ENCODE measurements around the gene CLVS2. TPM values are rescaled to one million over a fixed set of nuclear protein-coding genes. Genes with fewer than 3 reads are reported as not detected.

Gene CLVS2
- polyA plus RNA-seq, 1 donor (not counting 4 experiments of a cell fraction or from before 2014, with no cell fraction given): not detected

GRCh38 chr6:123024976-123025375 is 28.9 kb downstream of the CLVS2 start:
- no peaks in the 10 kb centered on the region for H3K4me1 ChIP-seq (ENCODE audit: control insufficient read depth, extremely low read depth, insufficient read depth, low read length)
- DNase-seq (ENCODE audit: low read depth, low spot score): no peak
- no peaks in the 10 kb centered on the region for H4K20me1 ChIP-seq (ENCODE audit: control insufficient read depth, extremely low read depth, insufficient read depth, low read length)
- no peak overlapping the region for H3K4me3 ChIP-seq (ENCODE audit: control insufficient read depth in 2 of 3, extremely low read depth in 1 of 3, insufficient read depth in 2 of 3, low read depth in 1 of 3, low read length in 3 of 3)
- no peak for FAIRE-seq
- no peaks in the 10 kb centered on the region for H3K36me3 ChIP-seq (ENCODE audit: control insufficient read depth in 2 of 2, extremely low read depth in 1 of 2, insufficient read depth in 2 of 2, low read length in 2 of 2)
- H3K79me2 ChIP-seq (ENCODE audit: control insufficient read depth, insufficient read depth, low read length): no peaks in the 10 kb centered on the region
- no peaks in the 10 kb centered on the region for H3K9me3 ChIP-seq (ENCODE audit: control insufficient read depth, low read depth, low read length)
- H3K9ac ChIP-seq (ENCODE audit: control insufficient read depth, extremely low read depth, insufficient read depth, low read length): no peak overlapping the region
- H3K27me3 ChIP-seq (ENCODE audit: control insufficient read depth, extremely low read depth, insufficient read depth, low read length): no peaks in the 10 kb centered on the region
- H3K27ac ChIP-seq (ENCODE audit: control insufficient read depth, insufficient read depth, low read length): no peak overlapping the region
- no peak overlapping the region for H3K4me2 ChIP-seq (ENCODE audit: control insufficient read depth, extremely low read depth, insufficient read depth, low read depth, low read length)
- dilution Hi-C loops (cut with MboI; ENCODE audit: extremely low pct_ligation_motif_present, low sequenced_read_pairs): no loop called here
- H3K9me1 ChIP-seq (ENCODE audit: control insufficient read depth, extremely low read depth, insufficient read depth, low read length): no peaks in the 10 kb centered on the region
- TF ChIP-seq EZH2 (IDR thresholded peaks at IDR 0.05; ENCODE audit: low read length) (no peak), CTCF (optimal IDR thresholded peaks at IDR 0.05 in 1 of 3, IDR thresholded peaks at IDR 0.05 in 1 of 3, conservative IDR thresholded peaks at IDR 0.05 in 1 of 3; ENCODE audit: extremely low read depth in 1 of 3, insufficient read depth in 2 of 3, low read length in 3 of 3) (no peak)
- no peak overlapping the region for H2AFZ ChIP-seq (ENCODE audit: control insufficient read depth, low read length)

GRCh38 chr6:123027408-123027807 is 31.4 kb downstream of the CLVS2 start:
- DNase-seq (ENCODE audit: low read depth, low spot score) (no peak), FAIRE-seq (no peak)
- no peaks in the 10 kb centered on the region for H3K27me3 ChIP-seq (ENCODE audit: control insufficient read depth, extremely low read depth, insufficient read depth, low read length)
- no peaks in the 10 kb centered on the region for H3K4me1 ChIP-seq (ENCODE audit: control insufficient read depth, extremely low read depth, insufficient read depth, low read length)
- dilution Hi-C loops (cut with MboI; ENCODE audit: extremely low pct_ligation_motif_present, low sequenced_read_pairs): no loop called here
- H3K36me3 ChIP-seq (ENCODE audit: control insufficient read depth in 2 of 2, extremely low read depth in 1 of 2, insufficient read depth in 2 of 2, low read length in 2 of 2): no peaks in the 10 kb centered on the region
- no peaks in the 10 kb centered on the region for H3K79me2 ChIP-seq (ENCODE audit: control insufficient read depth, insufficient read depth, low read length)
- H3K4me3 ChIP-seq (ENCODE audit: control insufficient read depth in 2 of 3, extremely low read depth in 1 of 3, insufficient read depth in 2 of 3, low read depth in 1 of 3, low read length in 3 of 3): no peak overlapping the region
- no peak for TF ChIP-seq EZH2 (IDR thresholded peaks at IDR 0.05; ENCODE audit: low read length)
- no peak for TF ChIP-seq CTCF (optimal IDR thresholded peaks at IDR 0.05 in 1 of 3, IDR thresholded peaks at IDR 0.05 in 1 of 3, conservative IDR thresholded peaks at IDR 0.05 in 1 of 3; ENCODE audit: extremely low read depth in 1 of 3, insufficient read depth in 2 of 3, low read length in 3 of 3)
- no peaks in the 10 kb centered on the region for H3K9me1 ChIP-seq (ENCODE audit: control insufficient read depth, extremely low read depth, insufficient read depth, low read length)
- no peak overlapping the region for H2AFZ ChIP-seq (ENCODE audit: control insufficient read depth, low read length)
- H3K4me2 ChIP-seq (ENCODE audit: control insufficient read depth, extremely low read depth, insufficient read depth, low read depth, low read length): no peak overlapping the region
- H3K27ac ChIP-seq (ENCODE audit: control insufficient read depth, insufficient read depth, low read length): no peak overlapping the region
- no peak overlapping the region for H3K9ac ChIP-seq (ENCODE audit: control insufficient read depth, extremely low read depth, insufficient read depth, low read length)
- H3K9me3 ChIP-seq (ENCODE audit: control insufficient read depth, low read depth, low read length): no peaks in the 10 kb centered on the region
- no peaks in the 10 kb centered on the region for H4K20me1 ChIP-seq (ENCODE audit: control insufficient read depth, extremely low read depth, insufficient read depth, low read length)

All from keratinocyte (primary cell).